HG02870 (cell line): ENCODE measurements around the gene DGKD.

ENCODE experiments used
- ATAC-seq: cut with Tn5 transposase; IDR thresholded peaks from one replicate; pipeline ENCODE4 v1.9.1; 2021; ENCODE audit warnings: mild to moderate bottlenecking, moderate library complexity; ENCODE audit not compliant: unreplicated experiment

DGKD gene

DNA sequence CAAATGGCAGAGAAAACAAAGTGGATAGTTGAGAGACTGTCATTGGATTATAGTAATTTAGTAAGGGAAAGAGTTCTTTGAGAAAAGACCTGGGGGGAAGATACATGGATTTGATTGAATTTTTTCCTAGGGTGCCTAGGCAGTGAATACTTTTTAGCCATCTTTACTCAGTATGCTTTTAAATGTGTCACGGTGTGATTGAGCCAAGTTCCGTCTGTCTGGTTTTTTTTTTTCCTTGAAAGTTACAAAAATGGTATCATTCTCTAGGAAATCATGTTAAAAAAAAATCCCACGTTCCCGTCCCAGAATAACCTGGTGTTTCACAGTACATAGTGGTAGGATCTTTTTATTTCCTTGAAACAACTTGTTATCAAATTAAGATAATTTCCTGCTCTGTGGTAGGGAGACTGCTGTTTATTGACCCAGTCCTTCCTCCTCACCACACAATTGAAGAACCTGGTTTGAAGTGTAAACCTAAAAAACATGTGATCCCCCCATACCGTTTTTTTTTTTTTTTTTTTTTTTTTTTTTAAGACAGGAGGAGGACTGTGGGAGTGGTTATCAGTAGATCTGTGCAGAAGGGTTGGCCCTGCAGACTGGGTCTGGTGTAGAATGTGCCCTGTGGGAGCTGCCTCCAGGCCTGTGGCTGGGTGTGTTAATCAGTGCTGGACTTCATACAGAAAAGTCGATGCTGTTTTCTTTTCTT is 55.1 kb downstream of the DGKD start:
- ATAC-seq: no peak

- ATAC-seq: no peak
Observed at GRCh38 chr2:233410196-233410760, 56.0 kb downstream of the DGKD start.

GRCh38 chr2:233411162-233411561 is 56.9 kb downstream of the DGKD start:
- no peak for ATAC-seq

DNA sequence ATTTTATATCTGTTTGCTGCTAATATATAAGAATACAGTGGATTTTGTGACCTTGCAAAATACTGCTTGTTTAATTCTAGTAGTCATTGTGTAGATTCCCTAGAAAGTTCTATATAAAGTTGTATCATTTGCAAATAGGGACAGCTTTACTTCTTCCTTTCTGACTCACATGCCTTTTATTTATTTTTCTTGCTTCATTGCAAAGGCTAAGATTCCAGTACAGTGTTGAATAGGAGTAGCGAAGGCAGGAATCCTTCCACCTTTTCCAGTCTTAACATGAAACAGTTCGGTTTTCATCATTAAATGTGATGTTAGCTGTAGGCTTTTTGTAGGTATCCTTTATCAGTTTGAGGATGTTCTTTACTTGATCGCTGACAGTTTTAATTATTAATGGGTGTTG is 58.1 kb downstream of the DGKD start:
- no peak for ATAC-seq

DNA sequence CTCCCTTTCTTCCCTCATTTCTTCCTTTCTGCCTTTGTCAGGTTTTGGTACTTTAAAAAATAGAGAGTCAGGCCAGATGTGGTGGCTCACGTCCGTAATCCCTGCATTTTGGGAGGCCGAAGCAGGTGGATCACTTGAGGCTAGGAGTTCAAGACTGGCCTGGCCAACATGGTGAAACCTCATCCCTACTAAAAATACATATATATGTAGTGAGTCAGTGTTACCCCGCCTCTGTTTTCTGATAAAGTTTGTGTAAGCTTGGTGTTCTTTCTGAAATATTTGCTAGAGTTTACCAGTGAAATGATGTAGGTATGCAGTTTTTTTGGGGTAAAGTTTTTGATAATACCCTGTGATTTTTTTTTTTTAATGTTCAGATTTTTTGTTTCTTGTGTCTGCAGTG is 58.8 kb downstream of the DGKD start:
- ATAC-seq: no peak

DNA sequence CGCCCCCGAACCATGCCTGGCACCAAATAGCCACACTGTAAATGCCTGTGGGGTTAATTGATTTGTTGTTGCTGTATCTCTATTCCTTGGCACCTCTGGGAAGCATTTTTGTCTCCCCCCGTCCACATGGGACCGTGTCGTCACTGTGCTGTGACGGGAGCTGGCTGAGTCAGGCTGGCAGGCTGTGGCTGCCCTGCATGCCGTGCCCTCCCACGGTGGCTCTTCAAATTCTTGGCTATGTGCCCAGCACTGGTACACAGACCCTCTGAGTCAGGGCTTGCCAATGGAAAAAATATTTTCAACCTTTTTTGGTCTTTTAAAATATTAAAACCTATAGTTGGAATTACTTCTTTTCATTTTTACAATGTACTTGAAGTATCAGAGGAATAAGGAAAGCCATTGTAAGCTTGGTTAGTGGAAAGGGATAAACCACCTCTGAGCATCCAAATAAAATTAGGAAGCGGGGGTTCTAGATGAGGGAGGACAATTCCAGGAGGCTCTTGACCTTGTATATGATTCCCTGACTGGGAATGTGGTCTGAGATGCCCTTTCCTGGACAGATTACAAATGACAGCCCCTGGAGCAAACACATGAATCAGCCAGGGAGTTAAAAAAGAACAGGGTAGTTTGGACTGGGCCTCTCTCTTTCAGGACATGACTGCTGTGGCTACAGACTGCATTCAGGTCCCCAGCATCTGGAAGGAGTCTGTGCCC is 59.4 kb downstream of the DGKD start:
- ATAC-seq: no peak

- no peak for ATAC-seq
Observed at GRCh38 chr2:233414273-233414654, 60.0 kb downstream of the DGKD start.

- ATAC-seq: no peak
Observed at GRCh38 chr2:233414777-233415570, 60.7 kb downstream of the DGKD start.

- no peak for ATAC-seq
Observed at GRCh38 chr2:233416199-233416598, 61.9 kb downstream of the DGKD start.

DNA sequence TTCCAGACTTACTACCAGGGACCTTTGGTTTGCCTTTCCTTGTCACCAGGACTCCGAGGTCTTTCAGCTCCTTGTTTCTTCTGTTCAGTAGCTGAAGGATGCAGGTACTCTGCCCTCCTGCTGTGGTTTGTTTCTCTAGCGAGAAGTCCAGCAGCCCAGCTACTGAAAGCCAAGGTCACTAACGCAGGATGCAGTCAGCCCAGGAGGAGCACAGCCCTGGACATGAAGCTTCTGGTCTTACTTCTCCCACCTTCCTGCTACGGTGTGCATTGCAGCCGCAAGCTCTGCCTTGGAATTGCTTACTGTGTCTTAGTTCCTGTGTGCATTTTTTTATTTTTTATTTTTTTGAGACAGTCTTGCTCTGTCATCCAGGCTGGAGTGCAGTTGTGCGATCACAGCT is 62.4 kb downstream of the DGKD start:
- ATAC-seq: no peak

DNA sequence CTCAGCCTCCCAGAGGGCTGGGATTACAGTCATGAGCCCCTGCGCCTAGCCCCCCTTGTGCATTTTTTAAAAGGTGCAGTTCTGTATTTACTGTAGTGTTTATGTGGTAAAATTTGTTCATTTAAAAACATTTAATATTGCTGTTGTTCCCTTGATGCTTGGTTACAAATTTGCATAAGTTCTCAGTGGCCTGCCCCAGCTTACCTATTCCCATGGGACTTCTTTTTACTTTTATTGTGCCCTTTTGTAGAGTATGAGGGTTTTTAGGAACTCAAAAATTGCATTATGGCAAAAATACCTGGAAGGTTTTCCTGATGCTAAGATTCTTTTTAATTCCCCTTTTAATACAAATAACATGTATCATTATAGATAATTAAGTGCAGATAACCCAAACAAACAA is 63.0 kb downstream of the DGKD start:
- ATAC-seq: no peak

DNA sequence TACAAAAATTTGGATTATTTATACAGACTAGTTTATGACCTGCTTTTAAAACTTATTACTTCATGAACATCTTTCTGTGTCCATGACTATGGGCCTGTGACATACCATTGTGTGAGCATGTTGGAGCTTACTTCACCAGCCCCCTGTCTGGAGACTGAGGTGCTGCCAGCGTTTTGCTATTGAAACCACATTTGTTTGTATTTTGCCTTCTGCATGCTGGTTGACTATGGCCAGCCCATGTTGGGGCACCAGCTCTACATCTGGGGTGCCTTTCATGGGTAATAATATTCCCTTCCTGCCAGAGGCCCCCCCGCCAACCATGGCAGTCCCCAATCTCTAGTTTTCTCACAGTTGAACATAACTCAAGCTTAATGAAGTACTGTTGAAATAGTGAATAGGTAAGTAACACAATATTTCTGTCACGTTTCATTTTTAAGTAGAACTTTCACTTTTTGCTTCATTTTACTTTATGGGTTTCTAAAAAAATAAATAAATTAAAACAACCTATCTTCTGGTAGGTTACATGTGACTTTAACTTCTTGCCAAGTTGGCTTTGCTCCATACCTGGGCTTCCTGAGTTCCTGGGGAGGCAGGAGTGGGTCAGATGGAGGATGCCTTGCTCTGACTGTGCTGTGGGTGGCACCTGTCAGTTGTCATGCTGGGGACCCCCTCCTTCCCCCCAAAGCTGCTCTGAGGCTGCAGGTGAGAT is 63.9 kb downstream of the DGKD start:
- ATAC-seq: no peak

DNA sequence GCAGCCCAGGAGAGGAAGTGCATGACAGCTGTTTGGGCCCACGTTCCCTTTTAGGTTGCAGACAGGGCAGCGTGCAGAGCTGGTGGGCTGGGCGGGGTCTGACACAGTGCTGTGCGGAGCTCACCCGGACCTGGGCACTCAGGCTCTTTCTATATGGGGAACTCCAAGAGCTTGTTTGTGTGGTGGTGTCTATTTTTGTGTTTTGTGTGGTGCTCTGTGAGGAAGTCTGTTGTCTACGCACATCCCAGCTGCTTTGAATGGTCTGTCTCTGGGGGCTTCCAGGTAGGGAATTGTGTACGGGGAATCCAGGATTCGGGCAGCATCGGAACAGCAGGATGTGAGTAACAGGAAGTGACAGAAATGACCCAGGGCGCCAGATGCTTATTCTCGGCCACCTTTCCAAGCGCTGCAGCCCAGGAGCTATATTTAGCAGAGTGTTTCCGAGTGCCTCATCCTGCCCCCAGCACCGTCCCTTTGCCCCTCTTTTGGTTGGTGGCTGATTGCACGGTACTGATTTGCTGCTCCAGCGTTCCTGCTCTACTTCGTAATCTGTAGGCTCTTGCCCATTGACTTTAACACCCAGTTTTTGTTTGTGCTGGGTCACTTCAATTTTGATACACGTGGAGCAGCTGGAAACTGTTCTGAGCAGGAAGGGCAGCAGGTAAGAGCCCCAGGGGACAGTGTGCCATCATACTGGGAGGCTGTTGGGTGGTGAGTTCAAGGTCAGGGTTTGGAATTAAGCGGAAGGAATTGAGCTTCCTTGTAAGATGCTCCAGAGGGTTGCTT is 64.7 kb downstream of the DGKD start:
- ATAC-seq: peak; percentile 37

GRCh38 chr2:233419602-233420391 is 65.5 kb downstream of the DGKD start:
- peak; percentile 42 for ATAC-seq

DNA sequence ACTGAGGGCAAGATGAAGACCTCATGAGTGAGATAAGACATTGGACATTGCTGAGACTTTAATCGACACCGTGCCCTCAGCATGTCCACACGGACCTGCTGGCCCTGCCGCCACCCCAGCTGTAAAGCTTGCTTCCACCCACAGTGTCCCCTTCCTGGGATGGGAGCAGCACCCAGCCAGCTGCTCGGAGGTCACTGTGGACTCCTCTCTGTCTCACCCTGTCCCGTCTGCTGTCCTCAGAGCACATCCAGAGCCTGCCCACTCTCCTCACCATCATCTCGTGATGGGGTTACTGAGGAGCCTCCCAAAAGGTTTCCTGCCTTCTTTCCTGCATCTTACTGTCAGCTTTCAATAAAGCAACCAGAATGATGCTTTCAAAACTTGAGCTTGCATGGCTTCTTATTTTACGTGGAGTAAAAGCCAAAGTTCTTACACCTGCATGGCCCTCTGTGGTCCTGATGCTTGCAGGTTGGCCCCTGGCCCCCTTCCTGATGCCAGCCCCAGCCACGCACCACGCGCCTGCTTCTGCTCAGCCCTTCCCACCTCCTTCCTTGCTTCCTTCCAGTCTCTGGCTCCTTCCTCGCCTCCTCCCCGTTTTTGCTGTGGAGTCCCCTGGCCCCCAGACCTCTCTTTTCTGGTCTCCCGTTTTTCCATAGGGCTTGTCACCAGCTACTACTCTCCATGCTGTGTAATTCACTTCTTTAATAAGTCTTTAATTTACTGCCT is 67.0 kb downstream of the DGKD start:
- ATAC-seq: no peak

GRCh38 chr2:233422050-233422639 is 67.9 kb downstream of the DGKD start:
- ATAC-seq: peak; percentile 38

GRCh38 chr2:233422649-233423551 is 68.6 kb downstream of the DGKD start:
- no peak for ATAC-seq
